ENCODE measurements around the gene ADRA2C. TPM values are rescaled to one million over a fixed set of nuclear protein-coding genes. Genes with fewer than 3 reads are reported as not detected.

Gene ADRA2C
- total RNA-seq, 1 donor from 2014 or later: 6.2 TPM

- no peak for ATAC-seq (ENCODE audit: poor library complexity)
- intact Hi-C loops (cut with DNase I): no loop called here
- peak; percentile 21 for DNase-seq
Measured at GRCh38 chr4:3816983-3817960, 51.1 kb downstream of the ADRA2C start.

Other genes starting within 250 kb of the ADRA2C start
- 280 TPM for gene LRPAP1, start 234.0 kb upstream of the ADRA2C start, total RNA-seq